Rectal smooth muscle tissue (tissue), 1 donor: ENCODE data around the gene XCR1.
"Not testable (repeated sequence)": the region's sequence is repeated elsewhere in the genome, so short reads cannot be mapped to it uniquely, and the experiment has no call there.

ENCODE experiments used
- H3K27ac ChIP-seq: one replicate; pipeline ENCODE4 v1.7.0; 2013; ENCODE audit warnings: low read depth, low read length, inconsistent platforms
- H3K27me3 ChIP-seq: one replicate; pipeline ENCODE4 v1.7.0; 2013; ENCODE audit warnings: low read length; ENCODE audit not compliant: control insufficient read depth, insufficient read depth
- H3K36me3 ChIP-seq: one replicate; pipeline ENCODE4 v1.7.0; 2013; ENCODE audit warnings: low read length; ENCODE audit not compliant: control insufficient read depth, insufficient read depth
- H3K4me1 ChIP-seq: one replicate; pipeline ENCODE4 v1.7.0; 2013; ENCODE audit warnings: low read length; ENCODE audit not compliant: control insufficient read depth, insufficient read depth
- H3K4me3 ChIP-seq: one replicate; pipeline ENCODE4 v1.7.0; 2013; ENCODE audit warnings: low read length
- H3K9ac ChIP-seq: one replicate; pipeline ENCODE4 v1.7.0; 2013; ENCODE audit warnings: low read length

XCR1 gene

GRCh38 chr3:46060551-46060950 lies 33.3 kb upstream of the XCR1 start:
- no peaks in the 10 kb centered on the region for H3K27me3 ChIP-seq
- H3K9ac ChIP-seq: no peak overlapping the region
- no peak overlapping the region for H3K27ac ChIP-seq
- H3K4me3 ChIP-seq: no peak overlapping the region
- H3K36me3 ChIP-seq: no peaks in the 10 kb centered on the region
- H3K4me1 ChIP-seq: no peaks in the 10 kb centered on the region

GRCh38 chr3:46059432-46059831 lies 32.1 kb upstream of the XCR1 start:
- no peaks in the 10 kb centered on the region for H3K4me1 ChIP-seq
- H3K27ac ChIP-seq: no peak overlapping the region
- no peaks in the 10 kb centered on the region for H3K27me3 ChIP-seq
- no peak overlapping the region for H3K4me3 ChIP-seq
- H3K9ac ChIP-seq: no peak overlapping the region
- H3K36me3 ChIP-seq: no peaks in the 10 kb centered on the region

- Histone ChIP-seq H3K4me1 (no peaks in the 10 kb centered on the region), H3K27ac (no peak overlapping the region), H3K36me3 (no peaks in the 10 kb centered on the region), H3K4me3 (no peak overlapping the region), H3K9ac (no peak overlapping the region), H3K27me3 (no peaks in the 10 kb centered on the region)
Measured at GRCh38 chr3:46058981-46059380, 31.7 kb upstream of the XCR1 start.

GRCh38 chr3:46057716-46058115 lies 30.4 kb upstream of the XCR1 start:
- no peak overlapping the region for H3K4me3 ChIP-seq
- no peaks in the 10 kb centered on the region for H3K36me3 ChIP-seq
- H3K4me1 ChIP-seq: no peaks in the 10 kb centered on the region
- H3K27me3 ChIP-seq: no peaks in the 10 kb centered on the region
- H3K27ac ChIP-seq: no peak overlapping the region
- no peak overlapping the region for H3K9ac ChIP-seq

- no peak overlapping the region for H3K4me3 ChIP-seq
- H3K27me3 ChIP-seq: no peaks in the 10 kb centered on the region
- H3K4me1 ChIP-seq: no peaks in the 10 kb centered on the region
- no peak overlapping the region for H3K9ac ChIP-seq
- no peak overlapping the region for H3K27ac ChIP-seq
- no peaks in the 10 kb centered on the region for H3K36me3 ChIP-seq
Measured at GRCh38 chr3:46056686-46057085, 29.4 kb upstream of the XCR1 start.

GRCh38 chr3:46053761-46054515 lies 26.7 kb upstream of the XCR1 start:
- not testable (repeated sequence) for H3K9ac ChIP-seq, H3K36me3 ChIP-seq, H3K4me3 ChIP-seq, H3K27ac ChIP-seq, H3K4me1 ChIP-seq, H3K27me3 ChIP-seq

GRCh38 chr3:46053265-46053664 lies 26.0 kb upstream of the XCR1 start:
- H3K9ac ChIP-seq, H3K4me1 ChIP-seq, H3K4me3 ChIP-seq, H3K27me3 ChIP-seq, H3K27ac ChIP-seq, H3K36me3 ChIP-seq: not testable (repeated sequence)

- Histone ChIP-seq H3K4me3 (no peak overlapping the region), H3K9ac (no peak overlapping the region), H3K27me3 (no peaks in the 10 kb centered on the region), H3K27ac (no peak overlapping the region), H3K36me3 (no peaks in the 10 kb centered on the region), H3K4me1 (no peaks in the 10 kb centered on the region)
Measured at GRCh38 chr3:46052531-46052930, 25.2 kb upstream of the XCR1 start.

GRCh38 chr3:46049093-46049492 lies 21.8 kb upstream of the XCR1 start:
- Histone ChIP-seq H3K9ac (no peak overlapping the region), H3K4me1 (no peaks in the 10 kb centered on the region), H3K4me3 (no peak overlapping the region), H3K27me3 (no peaks in the 10 kb centered on the region), H3K27ac (no peak overlapping the region), H3K36me3 (no peaks in the 10 kb centered on the region)

- H3K4me3 ChIP-seq, H3K4me1 ChIP-seq, H3K27me3 ChIP-seq, H3K27ac ChIP-seq, H3K36me3 ChIP-seq, H3K9ac ChIP-seq: not testable (repeated sequence)
Measured at GRCh38 chr3:46046231-46046630, 18.9 kb upstream of the XCR1 start.

GRCh38 chr3:46038916-46039315 lies 11.6 kb upstream of the XCR1 start:
- no peaks in the 10 kb centered on the region for H3K4me1 ChIP-seq
- no peak overlapping the region for H3K4me3 ChIP-seq
- no peak overlapping the region for H3K27ac ChIP-seq
- no peaks in the 10 kb centered on the region for H3K27me3 ChIP-seq
- no peaks in the 10 kb centered on the region for H3K36me3 ChIP-seq
- no peak overlapping the region for H3K9ac ChIP-seq

GRCh38 chr3:46038071-46038470 lies 10.8 kb upstream of the XCR1 start:
- H3K4me1 ChIP-seq, H3K36me3 ChIP-seq, H3K9ac ChIP-seq, H3K4me3 ChIP-seq, H3K27ac ChIP-seq, H3K27me3 ChIP-seq: not testable (repeated sequence)

- H3K4me3 ChIP-seq: no peak overlapping the region
- no peaks in the 10 kb centered on the region for H3K36me3 ChIP-seq
- H3K27me3 ChIP-seq: no peaks in the 10 kb centered on the region
- H3K4me1 ChIP-seq: no peaks in the 10 kb centered on the region
- no peak overlapping the region for H3K9ac ChIP-seq
- H3K27ac ChIP-seq: no peak overlapping the region
Measured at GRCh38 chr3:46036191-46036590, 8.9 kb upstream of the XCR1 start.
